ENCODE data around the gene SUSD4. TPM values are rescaled to one million over a fixed set of nuclear protein-coding genes. Genes with fewer than 3 reads are reported as not detected.

The SUSD4 gene
- total RNA-seq, 1 experiment from 2014 or later, result 7.2 TPM

DNA sequence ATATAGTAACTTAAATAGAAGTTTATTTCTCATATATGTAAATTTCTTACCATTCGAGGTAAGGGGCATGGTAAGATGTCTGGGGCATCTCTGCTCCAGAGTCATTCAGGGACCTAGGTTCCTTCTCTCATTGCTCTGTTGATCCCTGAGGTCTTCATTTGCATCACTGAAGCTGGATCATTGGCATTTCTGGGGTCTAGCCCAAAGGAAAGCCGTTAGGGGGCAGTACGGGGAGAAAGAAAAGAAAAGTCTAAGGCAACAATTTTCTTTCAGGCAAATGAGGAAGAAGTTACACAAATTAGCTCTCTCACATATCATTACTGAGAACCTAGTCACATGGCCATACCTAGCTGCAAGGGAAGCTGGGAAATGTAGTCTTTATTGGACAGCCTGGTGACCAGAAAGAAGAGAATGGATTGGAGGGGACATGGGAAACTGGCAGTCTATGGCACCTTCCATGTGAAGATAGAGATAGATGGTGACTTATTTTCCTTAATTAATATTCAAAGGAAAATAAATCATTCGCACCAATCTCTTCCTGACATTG is 10.2 kb upstream of the SUSD4 start:
- TF ChIP-seq, protein P1, sequence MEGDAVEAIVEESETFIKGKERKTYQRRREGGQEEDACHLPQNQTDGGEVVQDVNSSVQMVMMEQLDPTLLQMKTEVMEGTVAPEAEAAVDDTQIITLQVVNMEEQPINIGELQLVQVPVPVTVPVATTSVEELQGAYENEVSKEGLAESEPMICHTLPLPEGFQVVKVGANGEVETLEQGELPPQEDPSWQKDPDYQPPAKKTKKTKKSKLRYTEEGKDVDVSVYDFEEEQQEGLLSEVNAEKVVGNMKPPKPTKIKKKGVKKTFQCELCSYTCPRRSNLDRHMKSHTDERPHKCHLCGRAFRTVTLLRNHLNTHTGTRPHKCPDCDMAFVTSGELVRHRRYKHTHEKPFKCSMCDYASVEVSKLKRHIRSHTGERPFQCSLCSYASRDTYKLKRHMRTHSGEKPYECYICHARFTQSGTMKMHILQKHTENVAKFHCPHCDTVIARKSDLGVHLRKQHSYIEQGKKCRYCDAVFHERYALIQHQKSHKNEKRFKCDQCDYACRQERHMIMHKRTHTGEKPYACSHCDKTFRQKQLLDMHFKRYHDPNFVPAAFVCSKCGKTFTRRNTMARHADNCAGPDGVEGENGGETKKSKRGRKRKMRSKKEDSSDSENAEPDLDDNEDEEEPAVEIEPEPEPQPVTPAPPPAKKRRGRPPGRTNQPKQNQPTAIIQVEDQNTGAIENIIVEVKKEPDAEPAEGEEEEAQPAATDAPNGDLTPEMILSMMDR (IDR thresholded peaks at IDR 0.05; ENCODE audit: unreplicated experiment), result no peak
- BruUV-seq (replicated peaks), result no TSS peak
- Mint-ChIP-seq H3K36me3 (ENCODE audit: insufficient read depth, unreplicated experiment) (no peaks in the 10 kb centered on the region), H3K27ac (ENCODE audit: unreplicated experiment) (no peak overlapping the region), H3K27me3 (ENCODE audit: unreplicated experiment) (peaks cover 67% of the 10 kb centered on the region), H3K4me1 (ENCODE audit: low read depth, unreplicated experiment) (no peaks in the 10 kb centered on the region), H3K4me3 (ENCODE audit: low read depth, unreplicated experiment) (no peak overlapping the region), H3K9me3 (ENCODE audit: low read depth, unreplicated experiment) (peaks cover 4% of the 10 kb centered on the region)
- DNase-seq, result no peak
- intact Hi-C loops (cut with micrococcal nuclease; ENCODE audit: unreplicated experiment), result no loop called here
- CTCF ChIA-PET, result interaction anchor here (0.6 kb wide), 1 partner anchor 10 kb away, joined by 3 read pairs; the partner anchor contains the start of gene SUSD4

DNA sequence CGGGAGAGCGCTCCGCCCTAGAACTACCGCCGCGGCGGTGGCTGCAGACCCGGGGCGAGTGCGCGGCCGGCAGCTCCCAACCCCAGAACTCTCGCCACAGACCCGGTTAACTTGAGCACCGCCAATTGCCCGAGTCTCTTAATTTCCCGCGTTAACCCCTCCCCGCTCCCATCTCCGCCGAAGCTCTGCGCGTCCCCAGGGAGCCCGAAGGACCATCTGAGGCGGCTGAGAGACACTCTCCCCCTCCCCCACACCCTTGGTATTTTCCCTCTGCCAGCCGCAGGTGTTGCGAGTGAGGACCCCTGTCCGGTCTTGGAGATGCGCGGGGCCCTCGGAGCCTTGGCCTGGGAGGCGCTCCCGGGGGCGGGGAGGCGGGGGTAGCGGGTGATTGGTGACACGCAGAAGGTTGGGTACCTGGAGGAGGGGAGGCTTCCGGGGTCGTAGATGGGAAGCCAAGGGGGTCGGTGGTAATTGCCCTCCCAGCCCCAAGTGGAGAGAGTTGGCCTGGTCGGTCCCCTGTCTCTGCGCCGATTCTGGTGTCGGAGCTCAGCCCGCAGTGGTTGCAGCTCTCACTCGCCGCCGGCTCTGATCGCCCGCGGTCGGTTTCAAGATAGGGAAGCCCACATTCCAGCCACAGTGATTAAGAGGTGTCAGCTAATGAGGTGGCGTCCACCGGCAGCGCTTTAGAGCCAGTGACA is 858 bp upstream of the SUSD4 start:
- Mint-ChIP-seq H3K36me3 (ENCODE audit: insufficient read depth, unreplicated experiment) (peaks cover 21% of the 10 kb centered on the region), H3K4me3 (ENCODE audit: low read depth, unreplicated experiment) (peak overlapping the region; percentile 74), H3K9me3 (ENCODE audit: low read depth, unreplicated experiment) (no peaks in the 10 kb centered on the region), H3K27me3 (ENCODE audit: unreplicated experiment) (peaks cover 77% of the 10 kb centered on the region), H3K4me1 (ENCODE audit: low read depth, unreplicated experiment) (peaks cover 14% of the 10 kb centered on the region), H3K27ac (ENCODE audit: unreplicated experiment) (no peak overlapping the region)
- BruUV-seq (replicated peaks), result no TSS peak
- intact Hi-C loops (cut with micrococcal nuclease; ENCODE audit: unreplicated experiment), result loop anchor here (5.0 to 10.0 kb wide), 2 partner anchors 183 to 230 kb away; no protein-coding TSS in a partner anchor
- TF ChIP-seq, protein P1 (IDR thresholded peaks at IDR 0.05; ENCODE audit: unreplicated experiment), result no peak
- peak; percentile 26 for DNase-seq
- CTCF ChIA-PET, result interaction anchor here (0.9 to 1.5 kb wide), 5 partner anchors 14 to 231 kb away, joined by 3 to 7 read pairs (median 3); partner anchors contain the start of gene TLR5

DNA sequence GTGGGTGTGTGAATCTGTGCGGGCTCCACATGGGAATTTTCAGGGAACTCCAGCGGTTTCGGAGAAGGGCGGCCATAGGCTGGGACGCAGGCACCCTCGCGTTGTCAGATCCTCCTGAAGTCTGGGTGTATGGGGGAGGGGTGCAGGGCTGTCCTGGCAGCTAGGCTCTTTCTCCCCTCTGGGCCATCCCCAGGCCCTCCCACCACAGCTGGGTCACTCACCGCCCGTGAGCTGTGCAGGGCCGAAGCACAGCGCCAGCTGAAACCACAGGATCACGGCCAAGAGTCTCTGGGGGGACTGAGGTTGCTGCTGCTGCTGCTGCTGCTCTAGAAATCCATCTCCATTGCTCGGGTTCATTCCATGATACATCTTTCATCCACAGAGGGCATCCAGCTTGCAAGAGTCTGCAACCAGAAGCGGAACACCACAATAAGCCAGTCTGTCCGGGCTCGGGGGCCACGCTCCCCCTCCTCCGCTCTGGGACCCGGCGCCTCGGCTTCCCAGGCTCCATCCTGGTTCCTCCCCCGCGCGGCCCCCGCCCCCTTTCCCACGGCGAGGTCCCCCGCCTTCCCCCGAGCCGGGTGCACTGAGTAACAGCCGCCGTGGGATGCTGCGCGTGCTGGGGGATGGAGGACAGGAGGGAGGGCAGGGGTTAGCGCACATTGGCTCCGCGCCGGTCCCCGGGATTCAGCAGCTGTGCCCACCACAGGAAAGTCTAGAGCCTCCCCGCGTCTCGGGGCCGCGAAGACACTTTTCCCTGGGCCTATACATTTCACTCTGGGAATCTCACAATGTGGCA is 720 bp downstream of the SUSD4 start:
- no TSS peak for BruUV-seq (replicated peaks)
- peak; percentile 15 for DNase-seq
- TF ChIP-seq, protein P1 (IDR thresholded peaks at IDR 0.05; ENCODE audit: unreplicated experiment), result no peak
- peaks cover 21% of the 10 kb centered on the region for H3K36me3 Mint-ChIP-seq (ENCODE audit: insufficient read depth, unreplicated experiment)
- no peaks in the 10 kb centered on the region for H3K9me3 Mint-ChIP-seq (ENCODE audit: low read depth, unreplicated experiment)
- peaks cover 14% of the 10 kb centered on the region for H3K4me1 Mint-ChIP-seq (ENCODE audit: low read depth, unreplicated experiment)
- peak overlapping the region; percentile 74 for H3K4me3 Mint-ChIP-seq (ENCODE audit: low read depth, unreplicated experiment)
- H3K27me3 Mint-ChIP-seq (ENCODE audit: unreplicated experiment), result peaks cover 81% of the 10 kb centered on the region
- H3K27ac Mint-ChIP-seq (ENCODE audit: unreplicated experiment), result no peak overlapping the region
- intact Hi-C loops (cut with micrococcal nuclease; ENCODE audit: unreplicated experiment), result loop anchor here (5.0 to 10.0 kb wide), 2 partner anchors 181 to 228 kb away; no protein-coding TSS in a partner anchor
- CTCF ChIA-PET, result interaction anchor here (0.6 to 1.3 kb wide), 12 partner anchors 10 to 898 kb away, joined by 3 to 7 read pairs (median 4); partner anchors contain the start of gene TLR5

DNA sequence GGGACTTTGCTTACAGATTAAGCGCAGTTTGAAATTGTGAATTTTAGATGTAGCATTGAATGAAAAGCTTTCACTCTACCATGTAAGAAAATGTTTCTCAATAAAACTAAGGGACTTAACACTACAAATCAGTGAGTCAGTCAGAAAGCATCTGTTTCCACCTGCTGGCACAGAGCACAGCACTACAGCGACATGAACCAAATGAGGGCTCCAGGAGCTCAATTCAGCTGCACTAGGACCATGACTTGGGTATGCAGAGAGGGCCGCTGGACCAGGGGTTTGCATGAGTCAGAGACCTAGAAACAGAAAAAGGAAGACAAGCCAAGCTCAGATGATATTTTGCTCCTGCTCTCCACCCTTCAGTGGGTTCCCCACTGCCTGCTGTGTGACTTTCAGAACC is 5.2 kb downstream of the SUSD4 start:
- no peaks in the 10 kb centered on the region for H3K9me3 Mint-ChIP-seq (ENCODE audit: low read depth, unreplicated experiment)
- H3K36me3 Mint-ChIP-seq (ENCODE audit: insufficient read depth, unreplicated experiment), result peaks cover 9% of the 10 kb centered on the region
- TF ChIP-seq, protein P1 (IDR thresholded peaks at IDR 0.05; ENCODE audit: unreplicated experiment), result no peak
- peaks cover 83% of the 10 kb centered on the region for H3K27me3 Mint-ChIP-seq (ENCODE audit: unreplicated experiment)
- intact Hi-C loops (cut with micrococcal nuclease; ENCODE audit: unreplicated experiment), result no loop called here
- CTCF ChIA-PET, result interaction anchor here (0.6 to 1.3 kb wide), 6 partner anchors 178 to 235 kb away, joined by 3 to 10 read pairs (median 4); partner anchors contain the start of gene TLR5
- BruUV-seq (replicated peaks), result no TSS peak
- DNase-seq, result peak; percentile 22
- H3K27ac Mint-ChIP-seq (ENCODE audit: unreplicated experiment), result no peak overlapping the region
- H3K4me1 Mint-ChIP-seq (ENCODE audit: low read depth, unreplicated experiment), result peaks cover 14% of the 10 kb centered on the region
- H3K4me3 Mint-ChIP-seq (ENCODE audit: low read depth, unreplicated experiment), result no peak overlapping the region
